H9 (cell line): ENCODE results near the gene CTNS. TPM values are rescaled to one million over a fixed set of nuclear protein-coding genes. Genes with fewer than 3 reads are reported as not detected.

ENCODE experiments used
- DNase-seq: peaks from one replicate; pipeline ENCODE4 v3.0.0-alpha.2; 2017
- H2AFZ ChIP-seq: one replicate; pipeline ENCODE4 v1.6.1; 2013; ENCODE audit warnings: mild to moderate bottlenecking, low read length, control low read depth, moderate library complexity
- H2AK5ac ChIP-seq: 2 replicates; pipeline ENCODE4 v1.6.1; 2013; ENCODE audit warnings: low read length, control low read depth, mixed read lengths; ENCODE audit not compliant: insufficient read length
- H2BK120ac ChIP-seq: one replicate; pipeline ENCODE4 v1.6.1; 2013; ENCODE audit warnings: low read depth, mild to moderate bottlenecking, low read length, control low read depth, inconsistent platforms; ENCODE audit not compliant: poor library complexity, severe bottlenecking
- H2BK12ac ChIP-seq: 2 replicates; pipeline ENCODE4 v1.6.1; 2013; ENCODE audit warnings: low read length, control low read depth, mixed read lengths, low read depth; ENCODE audit not compliant: insufficient read length
- H2BK15ac ChIP-seq: 2 replicates; pipeline ENCODE4 v1.6.1; 2013; ENCODE audit warnings: low read depth, low read length, control low read depth
- H2BK20ac ChIP-seq: one replicate; pipeline ENCODE4 v1.6.1; 2013; ENCODE audit warnings: low read depth, mild to moderate bottlenecking, low read length, control low read depth, inconsistent platforms; ENCODE audit not compliant: poor library complexity, severe bottlenecking
- H2BK5ac ChIP-seq: 2 replicates; pipeline ENCODE4 v1.6.1; 2013; ENCODE audit warnings: low read length, control low read depth, mixed read lengths; ENCODE audit not compliant: insufficient read length
- H3K14ac ChIP-seq: 2 replicates; pipeline ENCODE4 v1.6.1; 2013; ENCODE audit warnings: low read length, control low read depth; ENCODE audit not compliant: insufficient read depth
- H3K18ac ChIP-seq: 2 replicates; pipeline ENCODE4 v1.6.1; 2013; ENCODE audit warnings: low read depth, mild to moderate bottlenecking, mixed read lengths, low read length, control low read depth; ENCODE audit not compliant: insufficient read length
- H3K23ac ChIP-seq: 2 replicates; pipeline ENCODE4 v1.6.1; 2013; ENCODE audit warnings: low read length, control low read depth, mixed read lengths, low read depth; ENCODE audit not compliant: insufficient read length
- H3K23me2 ChIP-seq: 2 replicates; pipeline ENCODE4 v1.6.1; 2013; ENCODE audit warnings: low read depth, mild to moderate bottlenecking, mixed read lengths, low read length, control low read depth; ENCODE audit not compliant: insufficient read length, poor library complexity, severe bottlenecking
- H3K27ac ChIP-seq: 2 replicates; pipeline ENCODE4 v1.5.1; 2013; ENCODE audit warnings: low read length, control low read depth, mixed read lengths, low read depth; ENCODE audit not compliant: insufficient read length
- H3K27me3 ChIP-seq: 2 replicates; pipeline ENCODE4 v1.6.1; 2013; ENCODE audit warnings: low read length, control low read depth, inconsistent platforms; ENCODE audit not compliant: insufficient read depth
- H3K4ac ChIP-seq: 2 replicates; pipeline ENCODE4 v1.6.1; 2013; ENCODE audit warnings: low read depth, mild to moderate bottlenecking, control low read depth, inconsistent platforms, low read length, moderate library complexity
- H3K4me1 ChIP-seq: 2 replicates; pipeline ENCODE4 v1.6.1; 2013; ENCODE audit warnings: low read length, control low read depth, inconsistent platforms; ENCODE audit not compliant: insufficient read depth
- H3K4me2 ChIP-seq: 2 replicates; pipeline ENCODE4 v1.6.1; 2013; ENCODE audit warnings: low read length, control low read depth, mixed read lengths; ENCODE audit not compliant: insufficient read length, insufficient read depth
- H3K56ac ChIP-seq: 2 replicates; pipeline ENCODE4 v1.6.1; 2013; ENCODE audit warnings: low read depth, mild to moderate bottlenecking, mixed read lengths, low read length, control low read depth; ENCODE audit not compliant: insufficient read length
- H3K79me1 ChIP-seq: 2 replicates; pipeline ENCODE4 v1.6.1; 2013; ENCODE audit warnings: low read depth, mild to moderate bottlenecking, moderate library complexity, low read length, control low read depth, inconsistent platforms; ENCODE audit not compliant: insufficient read depth, poor library complexity, severe bottlenecking
- H3K79me2 ChIP-seq: 2 replicates; pipeline ENCODE4 v1.6.1; 2013; ENCODE audit warnings: low read length, control low read depth, inconsistent platforms; ENCODE audit not compliant: insufficient read depth
- H3K9ac ChIP-seq: 2 replicates; pipeline ENCODE4 v1.6.1; 2013; ENCODE audit warnings: low read length, control low read depth, mixed read lengths; ENCODE audit not compliant: insufficient read length; ENCODE audit errors: extremely low read depth
- H3K9me3 ChIP-seq: one replicate; pipeline ENCODE4 v1.6.1; 2013; ENCODE audit warnings: low read depth, low read length, inconsistent platforms; ENCODE audit not compliant: control insufficient read depth
- H3T11ph ChIP-seq: one replicate; pipeline ENCODE4 v1.6.1; 2013; ENCODE audit warnings: mild to moderate bottlenecking, low read length, control low read depth, inconsistent platforms
- H4K20me1 ChIP-seq: one replicate; pipeline ENCODE4 v1.6.1; 2013; ENCODE audit not compliant: control insufficient read depth, insufficient read length, insufficient read depth
- H4K5ac ChIP-seq: 2 replicates; pipeline ENCODE4 v1.6.1; 2013; ENCODE audit warnings: low read depth, mild to moderate bottlenecking, mixed read lengths, low read length, control low read depth; ENCODE audit not compliant: insufficient read length
- H4K8ac ChIP-seq: replicated peaks from 2 replicates; pipeline ENCODE4 v1.6.1; 2013; ENCODE audit warnings: low read length, control low read depth, mixed read lengths, low read depth; ENCODE audit not compliant: insufficient read length
- H4K91ac ChIP-seq: 2 replicates; pipeline ENCODE4 v1.6.1; 2013; ENCODE audit warnings: low read depth, mild to moderate bottlenecking, moderate library complexity, mixed read lengths, low read length, control low read depth; ENCODE audit not compliant: insufficient read length
- H3K27ac Mint-ChIP-seq, 3 experiments: 2 replicates in 2 of 3; 3 replicates in 1 of 3; pipeline ENCODE4 v1.8.0; 2020 to 2021; ENCODE audit warnings: mixed read lengths in 3 of 3, mild to moderate bottlenecking in 1 of 3, moderate library complexity in 1 of 3
- H3K27me3 Mint-ChIP-seq: 2 replicates; pipeline ENCODE4 v1.8.0; 2021; ENCODE audit warnings: low read depth, mild to moderate bottlenecking, moderate library complexity, mixed read lengths
- H3K36me3 Mint-ChIP-seq, 3 experiments: 2 replicates in 2 of 3; 3 replicates in 1 of 3; pipeline ENCODE4 v1.8.0; 2020 to 2021; ENCODE audit warnings: low read depth in 3 of 3, mixed read lengths in 3 of 3; ENCODE audit not compliant: insufficient read depth in 1 of 3
- H3K4me1 Mint-ChIP-seq, 2 experiments: 2 replicates each; pipeline ENCODE4 v1.8.0; 2020; ENCODE audit warnings: mixed read lengths in 2 of 2
- H3K4me3 Mint-ChIP-seq, 2 experiments: 2 replicates in 1 of 2; 3 replicates in 1 of 2; pipeline ENCODE4 v1.8.0; 2020 to 2021; ENCODE audit warnings: mild to moderate bottlenecking in 2 of 2, mixed read lengths in 2 of 2, moderate library complexity in 1 of 2
- H3K9me3 Mint-ChIP-seq, 2 experiments: 2 replicates in 1 of 2; 3 replicates in 1 of 2; pipeline ENCODE4 v1.8.0; 2020; ENCODE audit warnings: mild to moderate bottlenecking in 2 of 2, mixed read lengths in 2 of 2, moderate library complexity in 1 of 2
- CTCF ChIP-seq: fragments of 200-600 bp; sonication (generic); conservative IDR thresholded peaks from 3 replicates; pipeline ENCODE4 v1.8.0; 2021; ENCODE audit warnings: antibody characterized with exemption, mild to moderate bottlenecking
- WGBS: extraction: QIAGEN DNeasy Blood & Tissue Kit; methylation state at CpG from one replicate; pipeline ENCODE4 v1.1.7; 2013; ENCODE audit warnings: missing lambda C conversion rate, low lambda C conversion rate, mixed read lengths; ENCODE audit not compliant: insufficient read length; ENCODE audit errors: extremely low coverage; 5-methylcytosine and 5-hydroxymethylcytosine counted together
- total RNA-seq: library from RNA; stranded (reverse); gene quantifications from 2 replicates; pipeline ENCODE4 v1.2.1, GENCODE V29; 2021

The CTNS gene
- total RNA-seq, 1 experiment from 2014 or later, result 12.8 TPM

GRCh38 chr17:3592216-3592860 is 44.2 kb upstream of the CTNS start:
- Mint-ChIP-seq H3K4me1 (peaks cover 2% of the 10 kb centered on the region in 2 experiments; a peak in 3 of 4 replicates), H3K4me3 (no peak overlapping the region), H3K27me3 (no peaks in the 10 kb centered on the region), H3K36me3 (peaks cover 9 to 30% (median 24%) of the 10 kb centered on the region in 3 experiments), H3K9me3 (no peaks in the 10 kb centered on the region), H3K27ac (no peak overlapping the region)
- H3K18ac ChIP-seq, result no peak overlapping the region
- no peaks in the 10 kb centered on the region for H3K79me2 ChIP-seq
- H4K8ac ChIP-seq, result no peak overlapping the region
- no peak for TF ChIP-seq CTCF
- H2AFZ ChIP-seq, result no peak overlapping the region
- no peak overlapping the region for H4K91ac ChIP-seq
- H2BK20ac ChIP-seq, result no peak overlapping the region
- H2BK12ac ChIP-seq, result no peak overlapping the region
- H3K23me2 ChIP-seq, result no peaks in the 10 kb centered on the region
- H4K5ac ChIP-seq, result no peak overlapping the region
- no peak overlapping the region for H3K56ac ChIP-seq
- H3K4ac ChIP-seq, result no peak overlapping the region
- WGBS, result no CpG with 5 or more reads among the region's 15 CpGs
- H3T11ph ChIP-seq, result no peak overlapping the region
- no peak overlapping the region for H2BK15ac ChIP-seq
- H3K23ac ChIP-seq, result no peak overlapping the region
- H3K4me2 ChIP-seq, result no peak overlapping the region
- H3K27ac ChIP-seq, result no peak overlapping the region
- DNase-seq, result no peak
- no peaks in the 10 kb centered on the region for H3K27me3 ChIP-seq
- no peak overlapping the region for H2AK5ac ChIP-seq
- H4K20me1 ChIP-seq, result no peaks in the 10 kb centered on the region
- no peak overlapping the region for H2BK5ac ChIP-seq
- no peaks in the 10 kb centered on the region for H3K4me1 ChIP-seq
- H2BK120ac ChIP-seq, result no peak overlapping the region
- H3K9ac ChIP-seq, result no peak overlapping the region
- no peaks in the 10 kb centered on the region for H3K9me3 ChIP-seq
- no peaks in the 10 kb centered on the region for H3K79me1 ChIP-seq
- no peak overlapping the region; the same call in 1 of the 2 replicates for H3K14ac ChIP-seq
